K562 (cell line): ENCODE results near the gene SLC15A3. TPM values are rescaled to one million over a fixed set of nuclear protein-coding genes. Genes with fewer than 3 reads are reported as not detected.
A peak's percentile ranks its signal among the peaks of the same experiment; 100 is the strongest.

ENCODE experiments used
- ATAC-seq: fragments of 200-7000 bp; cut with Tn5 transposase; 3 replicates; pipeline ENCODE4 v1.9.1; 2020; ENCODE audit warnings: moderate library complexity
- BruUV-seq: library from RNA; stranded (reverse); fragments of 400-500 nt; replicated peaks from 2 replicates; lab custom pipeline; 2021; lab: Mats Ljungman, UMichigan
- CTCF ChIA-PET: fragments of 300-600 bp; formaldehyde crosslinking; extraction: SDS; loops from one replicate; lab custom pipeline; 2021; ENCODE audit warnings: low intra/inter-chr PET ratio; lab: Yijun Ruan, JAX
- POLR2A ChIA-PET: fragments of 300-600, 350-650 bp; sonication (Branson Sonifier 250); formaldehyde crosslinking; extraction: SDS; loops from one replicate; lab custom pipeline; 2021; ENCODE audit warnings: antibody characterized with exemption, inconsistent platforms; lab: Yijun Ruan, JAX
- DNase-seq, 4 experiments: peaks; one replicate each; pipeline versions ENCODE4 v3.0.0 to v3.0.0-alpha.2; 2011 to 2018; ENCODE audit warnings: low spot score in 3 of 4, mixed read lengths in 3 of 4; ENCODE audit errors: extremely low read depth in 1 of 4
- FAIRE-seq: peaks from 2 replicates; lab custom pipeline; 2011; peaks lifted over from hg19 to GRCh38; lab: Jason Lieb, UNC
- H2AFZ ChIP-seq: 2 replicates; pipeline ENCODE4 v1.6.0; 2011; ENCODE audit warnings: low read depth, low read length, control low read depth, inconsistent platforms
- H3K27ac ChIP-seq: fragments of 200-600 bp; 3 replicates; pipeline ENCODE4 v1.8.0; 2011; ENCODE audit warnings: low read depth, mild to moderate bottlenecking, control low read depth, inconsistent platforms, low read length, moderate library complexity, mixed read lengths; ENCODE audit errors: extremely low read depth
- H3K27me3 ChIP-seq, 2 experiments: fragments of 300-600 bp in 1 of 2; 2 replicates in 1 of 2; 3 replicates in 1 of 2; pipeline versions ENCODE4 v1.6.0 to v1.8.0; 2011; ENCODE audit warnings: inconsistent platforms in 2 of 2, low read length in 2 of 2, mild to moderate bottlenecking in 1 of 2, mixed read lengths in 1 of 2, moderate library complexity in 1 of 2; ENCODE audit not compliant: control insufficient read depth in 2 of 2, insufficient read depth in 2 of 2
- H3K36me3 ChIP-seq: fragments of 300-600 bp; 3 replicates; pipeline ENCODE4 v1.8.0; 2011; ENCODE audit warnings: mild to moderate bottlenecking, low read length, inconsistent platforms; ENCODE audit not compliant: control insufficient read depth, insufficient read depth
- H3K4me1 ChIP-seq, 2 experiments: fragments of 200-600 bp in 1 of 2; replicated peaks in 1 of 2; 2 replicates in 1 of 2; 3 replicates in 1 of 2; pipeline versions ENCODE4 v1.5.1 to v1.8.0; 2011; ENCODE audit warnings: inconsistent platforms in 2 of 2, low read length in 2 of 2, mild to moderate bottlenecking in 1 of 2, mixed read lengths in 1 of 2, moderate library complexity in 1 of 2; ENCODE audit not compliant: control insufficient read depth in 2 of 2, insufficient read depth in 2 of 2
- H3K4me2 ChIP-seq: 2 replicates; pipeline ENCODE4 v1.6.1; 2011; ENCODE audit warnings: low read length, control low read depth, inconsistent platforms, mixed read lengths; ENCODE audit not compliant: insufficient read depth
- H3K4me3 ChIP-seq: fragments of 200-600 bp; sonication (generic), shearing (Covaris generic); 2 replicates; pipeline ENCODE4 v1.5.1; 2016; ENCODE audit warnings: control low read depth, inconsistent platforms
- H3K79me2 ChIP-seq: fragments of 200-600 bp; 3 replicates; pipeline ENCODE4 v1.8.0; 2011; ENCODE audit warnings: low read length, inconsistent platforms; ENCODE audit not compliant: control insufficient read depth, insufficient read depth
- H3K9ac ChIP-seq, 2 experiments: 2 replicates each; pipeline versions ENCODE4 v1.6.0 to v1.6.1; 2011; ENCODE audit warnings: low read depth in 2 of 2, low read length in 2 of 2, control low read depth in 1 of 2, inconsistent platforms in 1 of 2, mild to moderate bottlenecking in 1 of 2, mixed read lengths in 1 of 2; ENCODE audit not compliant: insufficient read depth in 1 of 2
- H3K9me1 ChIP-seq: one replicate; pipeline ENCODE4 v1.6.0; 2011; ENCODE audit warnings: inconsistent platforms, mild to moderate bottlenecking, low read length, moderate library complexity; ENCODE audit not compliant: control insufficient read depth, insufficient read depth
- H3K9me3 ChIP-seq: replicated peaks from 2 replicates; pipeline ENCODE4 v1.5.1; 2011; ENCODE audit warnings: low read depth, low read length, inconsistent platforms; ENCODE audit not compliant: control insufficient read depth, insufficient read depth
- H4K20me1 ChIP-seq: replicated peaks from 2 replicates; pipeline ENCODE4 v1.6.1; 2011; ENCODE audit warnings: low read length, inconsistent platforms, mixed read lengths; ENCODE audit not compliant: control insufficient read depth, insufficient read depth
- CBX5 ChIP-seq: IDR thresholded peaks from 2 replicates; pipeline ENCODE4 v1.6.1; 2014; ENCODE audit warnings: low read depth, borderline replicate concordance
- MAFK ChIP-seq: IDR thresholded peaks from 2 replicates; pipeline ENCODE4 v1.6.1; 2011; ENCODE audit warnings: low read length, improper control_type of control experiment
- MCM7 ChIP-seq, 2 experiments: fragments of 450-650 bp; IDR thresholded peaks; 2 replicates each; pipeline ENCODE4 v1.6.1; 2016 to 2018
- MLX ChIP-seq, 2 experiments: fragments of 450-650 bp in 1 of 2; sonication (generic) in 1 of 2; formaldehyde crosslinking; conservative IDR thresholded peaks; 2 replicates each; pipeline versions ENCODE4 v1.4.0 to v1.8.1; 2020 to 2022; ENCODE audit warnings: mild to moderate bottlenecking in 1 of 2, missing genetic modification reagents in 1 of 2
- PBX2 ChIP-seq, 2 experiments: IDR thresholded peaks in 1 of 2; conservative IDR thresholded peaks in 1 of 2; 2 replicates each; pipeline ENCODE4 v1.6.1; 2016; ENCODE audit warnings: low read depth in 2 of 2, mild to moderate bottlenecking in 1 of 2, missing compliant biosample characterization in 1 of 2, missing genetic modification characterization in 1 of 2, moderate library complexity in 1 of 2
- RBM34 ChIP-seq: fragments of 200-400 bp; formaldehyde crosslinking; IDR thresholded peaks from 2 replicates; pipeline ENCODE4 v1.6.1; 2018; ENCODE audit warnings: low read length, borderline replicate concordance; ENCODE audit not compliant: insufficient read depth
- SIN3A ChIP-seq, 2 experiments: fragments of 150-350 bp in 1 of 2; IDR thresholded peaks; 2 replicates each; pipeline ENCODE4 v1.6.1; 2011 to 2016; ENCODE audit warnings: borderline replicate concordance in 2 of 2, low read depth in 2 of 2, low read length in 2 of 2, mild to moderate bottlenecking in 2 of 2, moderate library complexity in 2 of 2; ENCODE audit not compliant: control insufficient read depth in 1 of 2
- SIN3B ChIP-seq: fragments of 450-650 bp; IDR thresholded peaks from 2 replicates; pipeline ENCODE4 v1.6.1; 2017; ENCODE audit warnings: low read depth, mild to moderate bottlenecking, moderate library complexity
- TRIM28 ChIP-seq: fragments of 450-650 bp; IDR thresholded peaks from 2 replicates; pipeline ENCODE4 v1.6.1; 2017
- ZNF311 ChIP-seq: fragments of 250-450 bp; sonication (Bioruptor Pico); IDR thresholded peaks from 2 replicates; pipeline ENCODE4 v1.4.0; 2020; ENCODE audit warnings: mild to moderate bottlenecking, moderate library complexity
- ZNF41 ChIP-seq: fragments of 250-450 bp; sonication (Bioruptor Pico); conservative IDR thresholded peaks from 2 replicates; pipeline ENCODE4 v1.4.0; 2020; ENCODE audit warnings: mild to moderate bottlenecking
- WGBS: fragments of 100-300 bp; shearing (Covaris generic); methylation state at CpG from one replicate; pipeline ENCODE4 v1.1.6; 2016; ENCODE audit warnings: low coverage, mixed read lengths; ENCODE audit not compliant: insufficient coverage; ENCODE audit errors: missing lambda C conversion rate; 5-methylcytosine and 5-hydroxymethylcytosine counted together
- in situ Hi-C: fragments of 300-500 bp; cut with MboI; formaldehyde crosslinking; loops from 4 replicates; pipeline ENCODE4 v1.15.0; 2018; ENCODE audit warnings: inconsistent platforms, mixed read lengths
- intact Hi-C: fragments of 100-400 bp; cut with micrococcal nuclease; formaldehyde crosslinking; loops from 2 replicates; pipeline ENCODE4 v1.14.2; 2022
- polyA plus RNA-seq, 8 experiments: library from polyadenylated mRNA; depleted of rRNA in 4 of 8; stranded (reverse) in 5 of 8; unstranded in 3 of 8; fragments of >200 nt; fragmentation: Nextera tagmentation in 2 of 8; fragmentation: Illumina TruSeq in 1 of 8; extraction: Ambion mirVana in 2 of 8; extraction: Trizol in 1 of 8; gene quantifications; 2 replicates each; pipeline versions ENCODE4 v1.2.1 to v1.2.3, GENCODE V29; 2011 to 2014; ENCODE audit warnings: inconsistent platforms in 1 of 8, missing spikeins in 1 of 8
- total RNA-seq, 7 experiments: library from RNA; depleted of rRNA in 6 of 7; stranded (reverse); fragments of >200 nt in 6 of 7; fragmentation: Illumina TruSeq in 2 of 7; extraction: Trizol in 2 of 7; gene quantifications; 2 replicates each; pipeline versions ENCODE4 v1.2.1 to v1.2.3, GENCODE V29; 2011 to 2021; ENCODE audit warnings: low replicate concordance in 1 of 7
- TF ChIP-seq, protein P1 (sequence below): fragments of 450-650 bp; IDR thresholded peaks from 2 replicates; pipeline ENCODE4 v1.6.1; 2016
- TF ChIP-seq, protein P2 (sequence below): sonication (generic); formaldehyde crosslinking; IDR thresholded peaks from 2 replicates; pipeline ENCODE4 v1.8.0; 2023; ENCODE audit warnings: mild to moderate bottlenecking, missing genetic modification reagents
- TF ChIP-seq, protein P3 (sequence below): IDR thresholded peaks from 3 replicates; pipeline ENCODE4 v1.6.1; 2011; ENCODE audit warnings: borderline replicate concordance, mild to moderate bottlenecking; ENCODE audit not compliant: insufficient read length, insufficient read depth

SLC15A3 gene
- total and polyA plus RNA-seq, 9 of the 15 experiments (the other 6 are each of a cell fraction or from before 2014, with no cell fraction given) = 0.07 to 0.27 TPM; not detected in 7

DNA sequence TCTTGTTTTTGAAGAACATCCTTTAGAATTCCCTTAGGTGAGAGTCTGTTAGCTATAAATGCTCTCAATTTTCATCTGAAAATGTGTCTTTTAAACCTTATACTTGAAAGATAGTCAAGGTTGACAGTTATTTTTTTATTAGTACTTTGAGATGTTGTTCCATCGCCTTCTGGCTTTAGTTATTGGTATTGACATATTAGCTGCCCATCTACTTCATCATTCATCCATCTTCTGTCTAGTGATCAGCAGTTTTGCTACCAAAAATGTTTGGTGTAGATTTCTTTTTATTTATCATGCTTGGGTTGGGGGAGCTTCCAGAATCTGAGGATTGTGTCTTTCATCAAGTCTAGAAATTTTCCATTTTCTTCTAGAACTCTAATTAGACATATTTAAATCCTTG lies 16.2 kb upstream of the SLC15A3 start (continued):
- TF ChIP-seq PBX2 (CRISPR knock-in tag; IDR thresholded peaks at IDR 0.05; ENCODE audit: low read depth) = no peak
- peak; percentile 45; the same call in 1 of the 2 replicates for TF ChIP-seq PBX2 (tag; conservative IDR thresholded peaks at IDR 0.05; ENCODE audit: low read depth)
- TF ChIP-seq CBX5 = peak; percentile 72; the same call in 1 of the 2 replicates
- TF ChIP-seq ZNF311 = no peak
- peak; percentile 54; the same call in 1 of the 2 replicates for TF ChIP-seq TRIM28

GRCh38 chr11:60966890-60967289 lies 14.9 kb upstream of the SLC15A3 start:
- ChIA-PET CTCF (no interaction called here), POLR2A (no interaction called here)
- H3K9me3 ChIP-seq = no peaks in the 10 kb centered on the region
- WGBS = 0% methylated on average over 4 of the region's 4 CpGs
- FAIRE-seq (no peak), DNase-seq (no peak), ATAC-seq (no peak)
- intact Hi-C loops (no loop called here), in situ Hi-C loops (no loop called here)
- H3K79me2 ChIP-seq = no peaks in the 10 kb centered on the region
- H3K4me3 ChIP-seq = no peak overlapping the region
- H3K36me3 ChIP-seq = no peaks in the 10 kb centered on the region
- no peak overlapping the region for H3K4me2 ChIP-seq
- no peak overlapping the region for H2AFZ ChIP-seq
- H3K9me1 ChIP-seq = no peaks in the 10 kb centered on the region
- peaks cover 12 to 28% of the 10 kb centered on the region in 2 experiments for H3K27me3 ChIP-seq
- H4K20me1 ChIP-seq = 0 out of 2 replicates have a peak, but pooled peaks cover 3% of the 10 kb centered on the region
- H3K4me1 ChIP-seq = peaks cover 0 to 4% of the 10 kb centered on the region in 2 experiments; a peak in 1 of 5 replicates
- no peak overlapping the region for H3K27ac ChIP-seq
- H3K9ac ChIP-seq = no peak overlapping the region
- BruUV-seq = no TSS peak
- no peak for TF ChIP-seq MAFK
- TF ChIP-seq ZNF41 (CRISPR knock-in tag) = no peak
- TF ChIP-seq, protein P1, sequence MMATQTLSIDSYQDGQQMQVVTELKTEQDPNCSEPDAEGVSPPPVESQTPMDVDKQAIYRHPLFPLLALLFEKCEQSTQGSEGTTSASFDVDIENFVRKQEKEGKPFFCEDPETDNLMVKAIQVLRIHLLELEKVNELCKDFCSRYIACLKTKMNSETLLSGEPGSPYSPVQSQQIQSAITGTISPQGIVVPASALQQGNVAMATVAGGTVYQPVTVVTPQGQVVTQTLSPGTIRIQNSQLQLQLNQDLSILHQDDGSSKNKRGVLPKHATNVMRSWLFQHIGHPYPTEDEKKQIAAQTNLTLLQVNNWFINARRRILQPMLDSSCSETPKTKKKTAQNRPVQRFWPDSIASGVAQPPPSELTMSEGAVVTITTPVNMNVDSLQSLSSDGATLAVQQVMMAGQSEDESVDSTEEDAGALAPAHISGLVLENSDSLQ = no peak
- no peak for TF ChIP-seq SIN3A (IDR thresholded peaks at IDR 0.05; ENCODE audit: borderline replicate concordance in 2 of 2, control insufficient read depth in 1 of 2, low read depth in 2 of 2, low read length in 2 of 2)
- TF ChIP-seq, protein P2, sequence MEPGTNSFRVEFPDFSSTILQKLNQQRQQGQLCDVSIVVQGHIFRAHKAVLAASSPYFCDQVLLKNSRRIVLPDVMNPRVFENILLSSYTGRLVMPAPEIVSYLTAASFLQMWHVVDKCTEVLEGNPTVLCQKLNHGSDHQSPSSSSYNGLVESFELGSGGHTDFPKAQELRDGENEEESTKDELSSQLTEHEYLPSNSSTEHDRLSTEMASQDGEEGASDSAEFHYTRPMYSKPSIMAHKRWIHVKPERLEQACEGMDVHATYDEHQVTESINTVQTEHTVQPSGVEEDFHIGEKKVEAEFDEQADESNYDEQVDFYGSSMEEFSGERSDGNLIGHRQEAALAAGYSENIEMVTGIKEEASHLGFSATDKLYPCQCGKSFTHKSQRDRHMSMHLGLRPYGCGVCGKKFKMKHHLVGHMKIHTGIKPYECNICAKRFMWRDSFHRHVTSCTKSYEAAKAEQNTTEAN = no peak
- TF ChIP-seq RBM34 = no peak
- TF ChIP-seq, protein P3, sequence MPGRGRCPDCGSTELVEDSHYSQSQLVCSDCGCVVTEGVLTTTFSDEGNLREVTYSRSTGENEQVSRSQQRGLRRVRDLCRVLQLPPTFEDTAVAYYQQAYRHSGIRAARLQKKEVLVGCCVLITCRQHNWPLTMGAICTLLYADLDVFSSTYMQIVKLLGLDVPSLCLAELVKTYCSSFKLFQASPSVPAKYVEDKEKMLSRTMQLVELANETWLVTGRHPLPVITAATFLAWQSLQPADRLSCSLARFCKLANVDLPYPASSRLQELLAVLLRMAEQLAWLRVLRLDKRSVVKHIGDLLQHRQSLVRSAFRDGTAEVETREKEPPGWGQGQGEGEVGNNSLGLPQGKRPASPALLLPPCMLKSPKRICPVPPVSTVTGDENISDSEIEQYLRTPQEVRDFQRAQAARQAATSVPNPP = no peak
- no peak for TF ChIP-seq SIN3B
- TF ChIP-seq MCM7 (IDR thresholded peaks at IDR 0.05) = no peak
- TF ChIP-seq MLX (CRISPR knock-in tag; conservative IDR thresholded peaks at IDR 0.05) = no peak
